Erythroblast (primary cell): ENCODE measurements around the gene AMBP.

ENCODE experiments used
- GATA1 ChIP-seq: IDR thresholded peaks from 2 replicates; pipeline ENCODE4 v1.6.1; 2011; ENCODE audit warnings: low read depth, mild to moderate bottlenecking, control low read depth, low read length, moderate library complexity
- POLR2A ChIP-seq: IDR thresholded peaks from 2 replicates; pipeline ENCODE4 v1.6.1; 2011; ENCODE audit warnings: mild to moderate bottlenecking, low read length

DNA sequence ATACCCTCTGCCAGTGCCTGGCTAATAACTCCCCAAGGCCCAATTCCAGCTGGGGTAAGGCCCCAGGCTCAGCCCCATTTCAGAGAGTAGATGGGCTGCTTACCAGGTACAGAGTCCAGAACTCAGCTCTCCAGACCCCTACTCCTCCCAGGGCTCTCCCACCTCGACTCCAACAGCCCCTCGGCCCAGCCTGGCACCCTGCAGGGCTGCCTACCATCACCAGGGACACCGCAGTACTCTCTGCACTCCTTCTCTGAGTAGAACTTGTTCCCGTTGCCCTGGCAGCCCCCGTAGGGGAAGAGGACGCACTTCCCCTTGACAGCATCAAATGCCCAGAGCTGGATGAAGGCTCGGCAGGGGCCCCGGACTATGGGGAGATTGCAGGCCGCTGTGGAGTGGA is 17.4 kb downstream of the AMBP start:
- TF ChIP-seq POLR2A (no peak), GATA1 (no peak)
